HepG2 (cell line): ENCODE measurements around the gene FMOD. TPM values are rescaled to one million over a fixed set of nuclear protein-coding genes. Genes with fewer than 3 reads are reported as not detected.

Experiments used
- DMAP1 ChIP-seq: IDR thresholded peaks from 2 replicates; pipeline ENCODE4 v1.6.1; 2016
- ELF4 ChIP-seq: sonication (generic); formaldehyde crosslinking; IDR thresholded peaks from 2 replicates; pipeline ENCODE4 v1.5.0; 2020; ENCODE audit warnings: missing genetic modification reagents, mild to moderate bottlenecking, moderate library complexity, borderline replicate concordance
- GZF1 ChIP-seq: sonication (generic); formaldehyde crosslinking; IDR thresholded peaks from 2 replicates; pipeline ENCODE4 v1.5.1; 2020; ENCODE audit warnings: mild to moderate bottlenecking, missing genetic modification reagents
- KDM6A ChIP-seq: IDR thresholded peaks from 2 replicates; pipeline ENCODE4 v1.6.1; 2016; ENCODE audit warnings: low read depth
- KMT2A ChIP-seq: sonication (generic); formaldehyde crosslinking; IDR thresholded peaks from 2 replicates; pipeline ENCODE4 v1.4.0; 2020; ENCODE audit warnings: missing genetic modification reagents
- MZF1 ChIP-seq: sonication (generic); formaldehyde crosslinking; IDR thresholded peaks from 2 replicates; pipeline ENCODE4 v1.8.1; 2023; ENCODE audit warnings: mild to moderate bottlenecking, missing genetic modification reagents, borderline replicate concordance
- NFIB ChIP-seq: sonication (generic); formaldehyde crosslinking; IDR thresholded peaks from 2 replicates; pipeline ENCODE4 v1.9.0; 2021; ENCODE audit warnings: missing genetic modification reagents, mild to moderate bottlenecking, borderline replicate concordance
- NFYB ChIP-seq: sonication (generic); formaldehyde crosslinking; IDR thresholded peaks from 2 replicates; pipeline ENCODE4 v1.4.0; 2020; ENCODE audit warnings: missing genetic modification reagents
- POLR2AphosphoS5 ChIP-seq: IDR thresholded peaks from 2 replicates; pipeline ENCODE4 v1.6.1; 2012; ENCODE audit warnings: low read depth, low read length
- ZNF317 ChIP-seq: sonication (generic); formaldehyde crosslinking; IDR thresholded peaks from 2 replicates; pipeline ENCODE4 v1.5.0; 2020; ENCODE audit warnings: mild to moderate bottlenecking, missing genetic modification reagents
- ZNF44 ChIP-seq: sonication (generic); formaldehyde crosslinking; IDR thresholded peaks from 2 replicates; pipeline ENCODE4 v1.5.1; 2020; ENCODE audit warnings: mild to moderate bottlenecking, missing genetic modification reagents
- ZNF773 ChIP-seq: sonication (generic); formaldehyde crosslinking; IDR thresholded peaks from 2 replicates; pipeline ENCODE4 v1.4.0; 2020; ENCODE audit warnings: missing genetic modification reagents, borderline replicate concordance
- ZNF788 ChIP-seq: sonication (generic); formaldehyde crosslinking; IDR thresholded peaks from 2 replicates; pipeline ENCODE4 v1.5.0; 2020; ENCODE audit warnings: mild to moderate bottlenecking, missing genetic modification reagents, borderline replicate concordance
- ZNF790 ChIP-seq: sonication (generic); formaldehyde crosslinking; IDR thresholded peaks from 2 replicates; pipeline ENCODE4 v1.8.0; 2022; ENCODE audit warnings: missing genetic modification reagents, mild to moderate bottlenecking, borderline replicate concordance
- polyA plus RNA-seq, 8 experiments: library from polyadenylated mRNA; depleted of rRNA in 3 of 8; stranded (reverse) in 7 of 8; unstranded in 1 of 8; fragments of >200 nt; fragmentation: Illumina TruSeq in 4 of 8; extraction: Trizol in 4 of 8; gene quantifications; 2 replicates each; pipeline versions ENCODE4 v1.2.1 to v1.2.3, GENCODE V29; 2011 to 2016; ENCODE audit warnings: low read depth in 4 of 8, missing spikeins in 1 of 8, mixed read lengths in 1 of 8; ENCODE audit not compliant: insufficient read depth in 1 of 8
- total RNA-seq, 5 experiments: library from RNA; depleted of rRNA; stranded (reverse); fragments of >200 nt; fragmentation: Illumina TruSeq; extraction: Trizol; gene quantifications; 2 replicates each; pipeline ENCODE4 v1.2.3, GENCODE V29; 2016; ENCODE audit warnings: low read depth in 1 of 5
- TF ChIP-seq, protein P1 (sequence below): sonication (generic); formaldehyde crosslinking; IDR thresholded peaks from 2 replicates; pipeline ENCODE4 v1.5.1; 2020; ENCODE audit warnings: mild to moderate bottlenecking, missing genetic modification reagents
- TF ChIP-seq, protein P2 (sequence below): sonication (generic); formaldehyde crosslinking; IDR thresholded peaks from 2 replicates; pipeline ENCODE4 v1.5.0; 2020; ENCODE audit warnings: mild to moderate bottlenecking, missing genetic modification reagents, borderline replicate concordance
- TF ChIP-seq, protein P3 (sequence below): sonication (generic); formaldehyde crosslinking; IDR thresholded peaks from 2 replicates; pipeline ENCODE4 v1.9.0; 2021; ENCODE audit warnings: missing genetic modification reagents, mild to moderate bottlenecking, borderline replicate concordance
- TF ChIP-seq, protein P4 (sequence below): sonication (generic); formaldehyde crosslinking; IDR thresholded peaks from 2 replicates; pipeline ENCODE4 v1.4.0; 2020; ENCODE audit warnings: missing genetic modification reagents
- TF ChIP-seq, protein P5 (sequence below): sonication (generic); formaldehyde crosslinking; IDR thresholded peaks from 2 replicates; pipeline ENCODE4 v1.5.0; 2020; ENCODE audit warnings: missing genetic modification reagents

The FMOD gene
- total and polyA plus RNA-seq, 2 of the 13 experiments (the other 11 are each of a cell fraction or from before 2014, with no cell fraction given): 0.08 TPM; not detected in 1

DNA sequence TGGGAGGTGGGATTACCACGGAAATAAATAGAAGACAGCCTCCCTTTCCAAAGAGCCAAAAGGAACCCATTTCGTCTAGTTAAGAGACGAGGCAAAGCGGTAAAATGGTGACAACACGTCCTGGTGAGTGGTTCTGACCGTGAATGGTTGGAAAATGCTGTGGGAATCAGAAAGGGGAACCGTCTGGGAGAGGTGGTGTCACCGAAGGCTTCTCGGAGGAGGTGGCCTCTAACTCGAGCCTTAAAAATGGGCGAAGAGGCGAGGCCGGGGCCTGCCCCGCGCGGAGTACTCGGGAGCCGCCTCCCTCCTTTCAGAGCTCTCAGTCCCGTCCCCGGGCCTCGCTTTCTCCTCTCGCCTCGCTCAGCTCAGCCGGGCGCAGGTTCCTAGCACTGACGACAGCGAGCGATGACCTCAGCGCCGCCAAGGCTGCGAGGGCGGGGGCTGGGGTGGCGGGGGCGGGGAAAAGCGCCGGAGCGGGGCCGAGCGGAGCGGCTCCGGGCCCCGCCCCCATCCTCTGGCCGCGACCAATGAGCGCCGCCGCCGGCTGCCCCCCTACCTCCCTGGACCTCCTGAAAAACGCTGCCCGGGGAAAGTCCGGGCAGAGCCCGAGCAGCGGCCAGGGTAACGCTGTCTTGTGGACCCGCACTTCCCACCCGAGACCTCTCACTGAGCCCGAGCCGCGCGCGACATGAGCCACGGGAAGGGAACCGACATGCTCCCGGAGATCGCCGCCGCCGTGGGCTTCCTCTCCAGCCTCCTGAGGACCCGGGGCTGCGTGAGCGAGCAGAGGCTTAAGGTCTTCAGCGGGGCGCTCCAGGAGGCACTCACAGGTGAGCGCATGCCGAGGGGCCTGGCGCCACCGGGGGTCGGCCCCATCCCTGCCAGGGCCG is 45.8 kb downstream of the FMOD start, which contains the start of gene BTG2 (continued):
- TF ChIP-seq, protein P1, sequence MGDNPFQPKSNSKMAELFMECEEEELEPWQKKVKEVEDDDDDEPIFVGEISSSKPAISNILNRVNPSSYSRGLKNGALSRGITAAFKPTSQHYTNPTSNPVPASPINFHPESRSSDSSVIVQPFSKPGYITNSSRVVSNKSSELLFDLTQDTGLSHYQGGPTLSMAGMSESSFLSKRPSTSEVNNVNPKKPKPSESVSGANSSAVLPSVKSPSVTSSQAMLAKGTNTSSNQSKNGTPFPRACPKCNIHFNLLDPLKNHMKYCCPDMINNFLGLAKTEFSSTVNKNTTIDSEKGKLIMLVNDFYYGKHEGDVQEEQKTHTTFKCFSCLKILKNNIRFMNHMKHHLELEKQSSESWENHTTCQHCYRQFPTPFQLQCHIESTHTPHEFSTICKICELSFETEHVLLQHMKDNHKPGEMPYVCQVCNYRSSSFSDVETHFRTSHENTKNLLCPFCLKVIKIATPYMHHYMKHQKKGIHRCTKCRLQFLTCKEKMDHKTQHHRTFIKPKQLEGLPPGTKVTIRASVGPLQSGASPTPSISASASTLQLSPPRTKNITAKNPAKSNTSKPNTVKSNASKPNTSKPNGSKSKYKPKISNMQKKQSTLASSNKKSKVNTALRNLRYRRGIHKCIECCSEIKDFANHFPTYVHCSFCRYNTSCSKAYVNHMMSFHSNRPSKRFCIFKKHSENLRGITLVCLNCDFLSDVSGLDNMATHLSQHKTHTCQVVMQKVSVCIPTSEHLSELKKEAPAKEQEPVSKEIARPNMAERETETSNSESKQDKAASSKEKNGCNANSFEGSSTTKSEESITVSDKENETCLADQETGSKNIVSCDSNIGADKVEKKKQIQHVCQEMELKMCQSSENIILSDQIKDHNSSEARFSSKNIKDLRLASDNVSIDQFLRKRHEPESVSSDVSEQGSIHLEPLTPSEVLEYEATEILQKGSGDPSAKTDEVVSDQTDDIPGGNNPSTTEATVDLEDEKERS: no peak
- TF ChIP-seq ZNF788 (CRISPR knock-in tag) (0 out of 2 replicates have a peak, but pooled peaks have one; percentile 43), ELF4 (CRISPR knock-in tag) (no peak), GZF1 (CRISPR knock-in tag) (no peak), ZNF790 (CRISPR knock-in tag) (no peak; the same call in 1 of the 2 replicates), ZNF44 (no peak), ZNF773 (CRISPR knock-in tag) (no peak), POLR2AphosphoS5 (peak; percentile 95), NFIB (CRISPR knock-in tag) (no peak), KMT2A (CRISPR knock-in tag) (peak; percentile 73; the same call in 1 of the 2 replicates), ZNF317 (CRISPR knock-in tag) (no peak; the same call in 1 of the 2 replicates), NFYB (CRISPR knock-in tag) (peak; percentile 62), KDM6A (no peak), MZF1 (CRISPR knock-in tag) (no peak), DMAP1 (CRISPR knock-in tag) (no peak; the same call in none of the 2 replicates)
- TF ChIP-seq, protein P2, sequence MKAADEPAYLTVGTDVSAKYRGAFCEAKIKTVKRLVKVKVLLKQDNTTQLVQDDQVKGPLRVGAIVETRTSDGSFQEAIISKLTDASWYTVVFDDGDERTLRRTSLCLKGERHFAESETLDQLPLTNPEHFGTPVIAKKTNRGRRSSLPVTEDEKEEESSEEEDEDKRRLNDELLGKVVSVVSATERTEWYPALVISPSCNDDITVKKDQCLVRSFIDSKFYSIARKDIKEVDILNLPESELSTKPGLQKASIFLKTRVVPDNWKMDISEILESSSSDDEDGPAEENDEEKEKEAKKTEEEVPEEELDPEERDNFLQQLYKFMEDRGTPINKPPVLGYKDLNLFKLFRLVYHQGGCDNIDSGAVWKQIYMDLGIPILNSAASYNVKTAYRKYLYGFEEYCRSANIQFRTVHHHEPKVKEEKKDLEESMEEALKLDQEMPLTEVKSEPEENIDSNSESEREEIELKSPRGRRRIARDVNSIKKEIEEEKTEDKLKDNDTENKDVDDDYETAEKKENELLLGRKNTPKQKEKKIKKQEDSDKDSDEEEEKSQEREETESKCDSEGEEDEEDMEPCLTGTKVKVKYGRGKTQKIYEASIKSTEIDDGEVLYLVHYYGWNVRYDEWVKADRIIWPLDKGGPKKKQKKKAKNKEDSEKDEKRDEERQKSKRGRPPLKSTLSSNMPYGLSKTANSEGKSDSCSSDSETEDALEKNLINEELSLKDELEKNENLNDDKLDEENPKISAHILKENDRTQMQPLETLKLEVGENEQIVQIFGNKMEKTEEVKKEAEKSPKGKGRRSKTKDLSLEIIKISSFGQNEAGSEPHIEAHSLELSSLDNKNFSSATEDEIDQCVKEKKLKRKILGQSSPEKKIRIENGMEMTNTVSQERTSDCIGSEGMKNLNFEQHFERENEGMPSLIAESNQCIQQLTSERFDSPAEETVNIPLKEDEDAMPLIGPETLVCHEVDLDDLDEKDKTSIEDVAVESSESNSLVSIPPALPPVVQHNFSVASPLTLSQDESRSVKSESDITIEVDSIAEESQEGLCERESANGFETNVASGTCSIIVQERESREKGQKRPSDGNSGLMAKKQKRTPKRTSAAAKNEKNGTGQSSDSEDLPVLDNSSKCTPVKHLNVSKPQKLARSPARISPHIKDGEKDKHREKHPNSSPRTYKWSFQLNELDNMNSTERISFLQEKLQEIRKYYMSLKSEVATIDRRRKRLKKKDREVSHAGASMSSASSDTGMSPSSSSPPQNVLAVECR (CRISPR knock-in tag): peak; percentile 82; the same call in 1 of the 2 replicates
- TF ChIP-seq, protein P3, sequence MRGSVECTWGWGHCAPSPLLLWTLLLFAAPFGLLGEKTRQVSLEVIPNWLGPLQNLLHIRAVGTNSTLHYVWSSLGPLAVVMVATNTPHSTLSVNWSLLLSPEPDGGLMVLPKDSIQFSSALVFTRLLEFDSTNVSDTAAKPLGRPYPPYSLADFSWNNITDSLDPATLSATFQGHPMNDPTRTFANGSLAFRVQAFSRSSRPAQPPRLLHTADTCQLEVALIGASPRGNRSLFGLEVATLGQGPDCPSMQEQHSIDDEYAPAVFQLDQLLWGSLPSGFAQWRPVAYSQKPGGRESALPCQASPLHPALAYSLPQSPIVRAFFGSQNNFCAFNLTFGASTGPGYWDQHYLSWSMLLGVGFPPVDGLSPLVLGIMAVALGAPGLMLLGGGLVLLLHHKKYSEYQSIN: no peak
- TF ChIP-seq, protein P4, sequence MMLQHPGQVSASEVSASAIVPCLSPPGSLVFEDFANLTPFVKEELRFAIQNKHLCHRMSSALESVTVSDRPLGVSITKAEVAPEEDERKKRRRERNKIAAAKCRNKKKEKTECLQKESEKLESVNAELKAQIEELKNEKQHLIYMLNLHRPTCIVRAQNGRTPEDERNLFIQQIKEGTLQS (CRISPR knock-in tag): peak; percentile 71
- TF ChIP-seq, protein P5, sequence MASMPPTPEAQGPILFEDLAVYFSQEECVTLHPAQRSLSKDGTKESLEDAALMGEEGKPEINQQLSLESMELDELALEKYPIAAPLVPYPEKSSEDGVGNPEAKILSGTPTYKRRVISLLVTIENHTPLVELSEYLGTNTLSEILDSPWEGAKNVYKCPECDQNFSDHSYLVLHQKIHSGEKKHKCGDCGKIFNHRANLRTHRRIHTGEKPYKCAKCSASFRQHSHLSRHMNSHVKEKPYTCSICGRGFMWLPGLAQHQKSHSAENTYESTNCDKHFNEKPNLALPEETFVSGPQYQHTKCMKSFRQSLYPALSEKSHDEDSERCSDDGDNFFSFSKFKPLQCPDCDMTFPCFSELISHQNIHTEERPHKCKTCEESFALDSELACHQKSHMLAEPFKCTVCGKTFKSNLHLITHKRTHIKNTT (CRISPR knock-in tag): no peak
